Measurements from ENCODE around the gene PPARG. TPM values are rescaled to one million over a fixed set of nuclear protein-coding genes. Genes with fewer than 3 reads are reported as not detected.

Gene PPARG
- total and polyA plus RNA-seq, 2 experiments from 2014 or later = 0.15 to 0.42 TPM

- TF ChIP-seq, protein P1, sequence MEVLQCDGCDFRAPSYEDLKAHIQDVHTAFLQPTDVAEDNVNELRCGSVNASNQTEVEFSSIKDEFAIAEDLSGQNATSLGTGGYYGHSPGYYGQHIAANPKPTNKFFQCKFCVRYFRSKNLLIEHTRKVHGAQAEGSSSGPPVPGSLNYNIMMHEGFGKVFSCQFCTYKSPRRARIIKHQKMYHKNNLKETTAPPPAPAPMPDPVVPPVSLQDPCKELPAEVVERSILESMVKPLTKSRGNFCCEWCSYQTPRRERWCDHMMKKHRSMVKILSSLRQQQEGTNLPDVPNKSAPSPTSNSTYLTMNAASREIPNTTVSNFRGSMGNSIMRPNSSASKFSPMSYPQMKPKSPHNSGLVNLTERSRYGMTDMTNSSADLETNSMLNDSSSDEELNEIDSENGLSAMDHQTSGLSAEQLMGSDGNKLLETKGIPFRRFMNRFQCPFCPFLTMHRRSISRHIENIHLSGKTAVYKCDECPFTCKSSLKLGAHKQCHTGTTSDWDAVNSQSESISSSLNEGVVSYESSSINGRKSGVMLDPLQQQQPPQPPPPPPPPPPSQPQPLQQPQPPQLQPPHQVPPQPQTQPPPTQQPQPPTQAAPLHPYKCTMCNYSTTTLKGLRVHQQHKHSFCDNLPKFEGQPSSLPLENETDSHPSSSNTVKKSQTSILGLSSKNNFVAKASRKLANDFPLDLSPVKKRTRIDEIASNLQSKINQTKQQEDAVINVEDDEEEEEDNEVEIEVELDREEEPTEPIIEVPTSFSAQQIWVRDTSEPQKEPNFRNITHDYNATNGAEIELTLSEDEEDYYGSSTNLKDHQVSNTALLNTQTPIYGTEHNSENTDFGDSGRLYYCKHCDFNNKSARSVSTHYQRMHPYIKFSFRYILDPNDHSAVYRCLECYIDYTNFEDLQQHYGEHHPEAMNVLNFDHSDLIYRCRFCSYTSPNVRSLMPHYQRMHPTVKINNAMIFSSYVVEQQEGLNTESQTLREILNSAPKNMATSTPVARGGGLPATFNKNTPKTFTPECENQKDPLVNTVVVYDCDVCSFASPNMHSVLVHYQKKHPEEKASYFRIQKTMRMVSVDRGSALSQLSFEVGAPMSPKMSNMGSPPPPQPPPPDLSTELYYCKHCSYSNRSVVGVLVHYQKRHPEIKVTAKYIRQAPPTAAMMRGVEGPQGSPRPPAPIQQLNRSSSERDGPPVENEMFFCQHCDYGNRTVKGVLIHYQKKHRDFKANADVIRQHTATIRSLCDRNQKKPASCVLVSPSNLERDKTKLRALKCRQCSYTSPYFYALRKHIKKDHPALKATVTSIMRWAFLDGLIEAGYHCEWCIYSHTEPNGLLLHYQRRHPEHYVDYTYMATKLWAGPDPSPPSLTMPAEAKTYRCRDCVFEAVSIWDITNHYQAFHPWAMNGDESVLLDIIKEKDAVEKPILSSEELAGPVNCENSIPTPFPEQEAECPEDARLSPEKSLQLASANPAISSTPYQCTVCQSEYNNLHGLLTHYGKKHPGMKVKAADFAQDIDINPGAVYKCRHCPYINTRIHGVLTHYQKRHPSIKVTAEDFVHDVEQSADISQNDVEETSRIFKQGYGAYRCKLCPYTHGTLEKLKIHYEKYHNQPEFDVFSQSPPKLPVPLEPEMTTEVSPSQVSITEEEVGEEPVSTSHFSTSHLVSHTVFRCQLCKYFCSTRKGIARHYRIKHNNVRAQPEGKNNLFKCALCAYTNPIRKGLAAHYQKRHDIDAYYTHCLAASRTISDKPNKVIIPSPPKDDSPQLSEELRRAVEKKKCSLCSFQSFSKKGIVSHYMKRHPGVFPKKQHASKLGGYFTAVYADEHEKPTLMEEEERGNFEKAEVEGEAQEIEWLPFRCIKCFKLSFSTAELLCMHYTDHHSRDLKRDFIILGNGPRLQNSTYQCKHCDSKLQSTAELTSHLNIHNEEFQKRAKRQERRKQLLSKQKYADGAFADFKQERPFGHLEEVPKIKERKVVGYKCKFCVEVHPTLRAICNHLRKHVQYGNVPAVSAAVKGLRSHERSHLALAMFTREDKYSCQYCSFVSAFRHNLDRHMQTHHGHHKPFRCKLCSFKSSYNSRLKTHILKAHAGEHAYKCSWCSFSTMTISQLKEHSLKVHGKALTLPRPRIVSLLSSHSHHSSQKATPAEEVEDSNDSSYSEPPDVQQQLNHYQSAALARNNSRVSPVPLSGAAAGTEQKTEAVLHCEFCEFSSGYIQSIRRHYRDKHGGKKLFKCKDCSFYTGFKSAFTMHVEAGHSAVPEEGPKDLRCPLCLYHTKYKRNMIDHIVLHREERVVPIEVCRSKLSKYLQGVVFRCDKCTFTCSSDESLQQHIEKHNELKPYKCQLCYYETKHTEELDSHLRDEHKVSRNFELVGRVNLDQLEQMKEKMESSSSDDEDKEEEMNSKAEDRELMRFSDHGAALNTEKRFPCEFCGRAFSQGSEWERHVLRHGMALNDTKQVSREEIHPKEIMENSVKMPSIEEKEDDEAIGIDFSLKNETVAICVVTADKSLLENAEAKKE (CRISPR knock-in tag; IDR thresholded peaks at IDR 0.05) = no peak
- TF ChIP-seq EZH2phosphoT487 (IDR thresholded peaks at IDR 0.05; ENCODE audit: unreplicated experiment) (no peak), CREB1 (CRISPR knock-in tag; IDR thresholded peaks at IDR 0.05; ENCODE audit: low read depth) (no peak), NANOG (IDR thresholded peaks at IDR 0.05; ENCODE audit: borderline replicate concordance) (no peak), STAT1 (IDR thresholded peaks at IDR 0.05; ENCODE audit: unreplicated experiment) (no peak), CTCF (conservative IDR thresholded peaks at IDR 0.05; ENCODE audit: low read depth in 2 of 2) (no peak)
These were observed 184.6 kb downstream of the PPARG start (continued) for GRCh38 chr3:12473511-12473910.

- Histone ChIP-seq H4K20me1 (replicated peaks; ENCODE audit: insufficient read depth) (no peaks in the 10 kb centered on the region), H3K4me2 (no peak overlapping the region), H3K9me2 (ENCODE audit: insufficient read depth) (no peaks in the 10 kb centered on the region), H3K36me3 (ENCODE audit: insufficient read depth) (no peaks in the 10 kb centered on the region), H3K4me1 (ENCODE audit: insufficient read depth) (no peaks in the 10 kb centered on the region; the same call in 1 of the 2 replicates), H3K27ac (ENCODE audit: low read depth) (no peak overlapping the region), H3F3A (replicated peaks; ENCODE audit: low read depth) (no peaks in the 10 kb centered on the region), H3K79me2 (replicated peaks; ENCODE audit: insufficient read depth) (no peaks in the 10 kb centered on the region), H2AFZ (no peak overlapping the region), H3K4me3 (no peak overlapping the region), H3K27me3 (ENCODE audit: insufficient read depth) (no peaks in the 10 kb centered on the region)
- Mint-ChIP-seq H3K27me3 (ENCODE audit: insufficient read depth, low read depth, poor library complexity) (peaks cover 4% of the 10 kb centered on the region), H3K36me3 (ENCODE audit: low read depth) (no peaks in the 10 kb centered on the region), H3K4me3 (no peak overlapping the region), H3K27ac (no peak overlapping the region), H3K9me3 (no peaks in the 10 kb centered on the region), H3K4me1 (peaks cover 9% of the 10 kb centered on the region)
- ATAC-seq = no peak
- DNase-seq (ENCODE audit: low spot score) = no peak
- TF ChIP-seq, protein P1 (CRISPR knock-in tag; IDR thresholded peaks at IDR 0.05) = no peak
- no peak for TF ChIP-seq EZH2phosphoT487 (IDR thresholded peaks at IDR 0.05; ENCODE audit: unreplicated experiment)
These were observed 187.5 kb downstream of the PPARG start for GRCh38 chr3:12476238-12476897.
